ENCODE data around the gene EHD2.

Gene EHD2

GRCh38 chr19:47755065-47755761 is 42.0 kb downstream of the EHD2 start:
- in situ Hi-C loops (cut with MboI; ENCODE audit: low sequenced_read_pairs, unreplicated experiment) = no loop called here
- peak; percentile 25 for DNase-seq (ENCODE audit: low spot score)
- TF ChIP-seq CTCF (IDR thresholded peaks at IDR 0.05; ENCODE audit: borderline replicate concordance, control extremely low read depth, extremely low read depth, insufficient read depth, missing control alignments) = no peak

- in situ Hi-C loops (cut with MboI; ENCODE audit: low sequenced_read_pairs, unreplicated experiment) = no loop called here
- no peak for TF ChIP-seq CTCF (IDR thresholded peaks at IDR 0.05; ENCODE audit: borderline replicate concordance, control extremely low read depth, extremely low read depth, insufficient read depth, missing control alignments)
- peak; percentile 15 for DNase-seq (ENCODE audit: low spot score)
These were observed 42.8 kb downstream of the EHD2 start for GRCh38 chr19:47755762-47756626.

- peak; percentile 14 for DNase-seq (ENCODE audit: low spot score)
- no peak for TF ChIP-seq CTCF (IDR thresholded peaks at IDR 0.05; ENCODE audit: borderline replicate concordance, control extremely low read depth, extremely low read depth, insufficient read depth, missing control alignments)
- in situ Hi-C loops (cut with MboI; ENCODE audit: low sequenced_read_pairs, unreplicated experiment) = no loop called here
These were observed 43.4 kb downstream of the EHD2 start for GRCh38 chr19:47756627-47756929.

DNA sequence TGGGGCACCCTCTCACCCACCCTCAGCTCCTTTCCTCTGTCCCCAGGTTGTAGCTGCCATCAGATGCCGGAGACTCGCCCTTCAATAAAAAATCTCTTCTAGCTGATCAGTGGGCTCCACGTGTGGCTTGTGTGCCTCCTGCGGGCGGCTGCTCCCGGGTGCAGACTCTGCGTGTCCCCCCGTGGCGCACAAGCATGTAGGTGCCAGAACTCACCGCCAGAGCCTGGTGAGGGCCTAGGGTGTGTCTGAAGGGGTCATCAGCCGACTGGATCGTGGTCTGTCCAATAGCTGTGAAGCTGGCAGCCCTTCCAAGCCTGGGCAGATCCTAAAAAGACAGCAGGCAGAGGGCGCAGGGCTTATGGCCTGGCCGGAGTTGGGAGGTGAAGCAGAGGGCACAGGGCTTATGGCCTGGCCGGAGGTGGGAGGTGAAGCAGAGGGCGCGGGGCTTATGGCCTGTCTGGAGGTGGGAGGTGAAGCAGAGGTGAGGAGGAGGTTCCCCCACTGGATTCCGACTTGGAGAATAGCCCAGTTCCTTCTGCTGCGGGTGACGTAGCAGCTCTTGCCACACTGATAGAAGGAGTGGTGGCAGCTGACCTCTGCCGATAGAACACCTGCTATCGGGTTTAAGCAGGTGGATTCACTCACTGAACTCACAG is 43.9 kb downstream of the EHD2 start:
- peak; percentile 8 for DNase-seq (ENCODE audit: low spot score)
- no peak for TF ChIP-seq CTCF (IDR thresholded peaks at IDR 0.05; ENCODE audit: borderline replicate concordance, control extremely low read depth, extremely low read depth, insufficient read depth, missing control alignments)
- in situ Hi-C loops (cut with MboI; ENCODE audit: low sequenced_read_pairs, unreplicated experiment) = no loop called here

GRCh38 chr19:47757617-47758442 is 44.6 kb downstream of the EHD2 start:
- no peak for TF ChIP-seq CTCF (IDR thresholded peaks at IDR 0.05; ENCODE audit: borderline replicate concordance, control extremely low read depth, extremely low read depth, insufficient read depth, missing control alignments)
- in situ Hi-C loops (cut with MboI; ENCODE audit: low sequenced_read_pairs, unreplicated experiment) = no loop called here
- no peak for DNase-seq (ENCODE audit: low spot score)

GRCh38 chr19:47758443-47758804 is 45.2 kb downstream of the EHD2 start:
- TF ChIP-seq CTCF (IDR thresholded peaks at IDR 0.05; ENCODE audit: borderline replicate concordance, control extremely low read depth, extremely low read depth, insufficient read depth, missing control alignments) = no peak
- DNase-seq (ENCODE audit: low spot score) = peak; percentile 3
- in situ Hi-C loops (cut with MboI; ENCODE audit: low sequenced_read_pairs, unreplicated experiment) = no loop called here

Measured in GM13976 (cell line).